Naive thymus-derived CD4-positive, alpha-beta T cell (primary cell): ENCODE results near the gene CAPN5. TPM values are rescaled to one million over a fixed set of nuclear protein-coding genes. Genes with fewer than 3 reads are reported as not detected.

Experiments used
- ATAC-seq: fragments of 150-1000 bp; cut with Tn5 transposase; 2 replicates; pipeline ENCODE4 v1.10.0; 2021; ENCODE audit warnings: mild to moderate bottlenecking, moderate library complexity
- CTCF ChIA-PET: fragments of 350-600 bp; sonication (Branson Sonifier 250); formaldehyde crosslinking; loops from one replicate; lab custom pipeline; 2021; ENCODE audit warnings: antibody characterized with exemption; lab: Charles Lee
- POLR2A ChIA-PET: fragments of 350-600 bp; sonication (Branson Sonifier 250); formaldehyde crosslinking; loops from one replicate; lab custom pipeline; 2021; ENCODE audit warnings: antibody characterized with exemption, inconsistent platforms; lab: Charles Lee
- DNase-seq, 9 donors: peaks; one replicate each; pipeline versions ENCODE4 v3.0.0 to v3.0.0-alpha.2; 2020 to 2022; ENCODE audit warnings: mixed read lengths in 1 of 9
- H3K27ac ChIP-seq: one replicate; pipeline ENCODE4 v1.7.0; 2013; ENCODE audit warnings: mild to moderate bottlenecking, low read depth, low read length, moderate library complexity
- H3K27me3 ChIP-seq, 2 donors: one replicate each; pipeline ENCODE4 v1.7.0; 2013; ENCODE audit warnings: low read length in 2 of 2, mild to moderate bottlenecking in 2 of 2, moderate library complexity in 2 of 2; ENCODE audit not compliant: control insufficient read depth in 2 of 2, insufficient read depth in 2 of 2
- H3K36me3 ChIP-seq, 3 experiments: 1 replicate in 2 of 3; 2 replicates in 1 of 3; pipeline ENCODE4 v1.7.0; 2013; ENCODE audit warnings: low read length in 3 of 3, mild to moderate bottlenecking in 3 of 3, moderate library complexity in 1 of 3; ENCODE audit not compliant: insufficient read depth in 3 of 3, control insufficient read depth in 2 of 3
- H3K4me1 ChIP-seq, 2 donors: one replicate each; pipeline ENCODE4 v1.7.0; 2013; ENCODE audit warnings: low read length in 2 of 2, mild to moderate bottlenecking in 2 of 2, moderate library complexity in 1 of 2; ENCODE audit not compliant: control insufficient read depth in 2 of 2, insufficient read depth in 2 of 2
- H3K4me3 ChIP-seq: 2 replicates; pipeline ENCODE4 v1.7.0; 2013; ENCODE audit warnings: mild to moderate bottlenecking, low read length
- H3K9me3 ChIP-seq, 3 experiments: 1 replicate in 2 of 3; 2 replicates in 1 of 3; pipeline ENCODE4 v1.7.0; 2013; ENCODE audit warnings: low read length in 3 of 3; ENCODE audit not compliant: control insufficient read depth in 2 of 3
- H3K27ac Mint-ChIP-seq, 9 donors: one replicate each; pipeline ENCODE4 v1.8.0; 2020 to 2022; ENCODE audit warnings: mixed read lengths in 9 of 9, mild to moderate bottlenecking in 8 of 9, moderate library complexity in 5 of 9, inconsistent platforms in 2 of 9
- H3K27me3 Mint-ChIP-seq, 5 donors: one replicate each; pipeline ENCODE4 v1.8.0; 2021 to 2022; ENCODE audit warnings: mixed read lengths in 5 of 5, mild to moderate bottlenecking in 1 of 5
- H3K36me3 Mint-ChIP-seq, 5 donors: one replicate each; pipeline ENCODE4 v1.8.0; 2020 to 2022; ENCODE audit warnings: mixed read lengths in 5 of 5, mild to moderate bottlenecking in 3 of 5, inconsistent platforms in 1 of 5
- H3K4me1 Mint-ChIP-seq, 7 donors: one replicate each; pipeline ENCODE4 v1.8.0; 2020 to 2022; ENCODE audit warnings: mixed read lengths in 7 of 7, mild to moderate bottlenecking in 3 of 7, inconsistent platforms in 1 of 7
- H3K4me3 Mint-ChIP-seq, 10 donors: one replicate each; pipeline ENCODE4 v1.8.0; 2020 to 2022; ENCODE audit warnings: mild to moderate bottlenecking in 10 of 10, mixed read lengths in 10 of 10, moderate library complexity in 6 of 10, inconsistent platforms in 2 of 10
- H3K9me3 Mint-ChIP-seq, 11 donors: one replicate each; pipeline ENCODE4 v1.8.0; 2020 to 2022; ENCODE audit warnings: mixed read lengths in 11 of 11, mild to moderate bottlenecking in 4 of 11, inconsistent platforms in 1 of 11, moderate library complexity in 1 of 11
- intact Hi-C, 2 donors: fragments of 100-400 bp; cut with micrococcal nuclease; formaldehyde crosslinking; loops; one replicate each; pipeline ENCODE4 v1.15.1; 2023
- polyA plus RNA-seq, 2 donors: library from polyadenylated mRNA; unstranded; fragments of 300-500 nt; fragmentation: Illumina TruSeq; gene quantifications; one replicate each; pipeline ENCODE4 v1.2.3, GENCODE V29; 2021
- total RNA-seq, 6 experiments: library from RNA in 5 of 6; stranded (reverse) in 5 of 6; gene quantifications; 1 replicate in 5 of 6; 2 replicates in 1 of 6; pipeline ENCODE4 v1.2.3 and lab custom pipeline; 2021 to 2026

Gene CAPN5
- total and polyA plus RNA-seq, 7 experiments from 2014 or later, result 0.94 to 5.8 (median 5.6) TPM

GRCh38 chr11:77159937-77160495 is 93.2 kb downstream of the CAPN5 start:
- Histone ChIP-seq H3K4me3 (no peak overlapping the region), H3K9me3 (no peaks in the 10 kb centered on the region), H3K4me1 (no peaks in the 10 kb centered on the region), H3K27me3 (no peaks in the 10 kb centered on the region), H3K36me3 (no peaks in the 10 kb centered on the region), H3K27ac (no peak overlapping the region)
- peaks cover 0 to 2% (median 0%) of the 10 kb centered on the region in 7 donors for H3K4me1 Mint-ChIP-seq
- H3K27me3 Mint-ChIP-seq, result peaks cover 0 to 2% (median 0%) of the 10 kb centered on the region in 5 donors
- H3K4me3 Mint-ChIP-seq, result no peak overlapping the region
- DNase-seq (no peak), ATAC-seq (peak; percentile 27)
- no peaks in the 10 kb centered on the region for H3K9me3 Mint-ChIP-seq
- no peak overlapping the region for H3K27ac Mint-ChIP-seq
- H3K36me3 Mint-ChIP-seq, result no peaks in the 10 kb centered on the region
- POLR2A ChIA-PET, result no interaction called here
- intact Hi-C loops, result no loop called here
- CTCF ChIA-PET, result no interaction called here

DNA sequence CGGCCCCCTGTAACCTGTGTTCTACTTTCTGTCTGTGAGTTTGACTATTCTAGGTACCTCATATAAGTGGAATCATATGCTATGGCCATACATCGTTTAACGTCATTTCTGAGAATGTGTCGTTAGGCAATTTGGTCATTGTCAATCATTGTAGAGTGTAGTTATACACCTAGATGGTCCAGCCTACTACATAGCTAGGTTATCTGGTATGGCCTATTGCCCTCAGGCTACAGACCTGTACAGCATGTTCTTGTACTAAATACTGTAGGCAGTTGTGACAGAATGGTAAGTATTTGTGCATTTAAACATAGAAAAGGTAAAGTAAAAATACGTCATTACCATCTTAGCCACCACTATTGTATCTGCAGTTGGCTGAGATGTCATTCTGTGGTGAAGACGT is 96.5 kb downstream of the CAPN5 start:
- ChIA-PET CTCF (no interaction called here), POLR2A (no interaction called here)
- no peak overlapping the region for H3K4me3 Mint-ChIP-seq
- H3K36me3 Mint-ChIP-seq, result no peaks in the 10 kb centered on the region
- H3K4me1 Mint-ChIP-seq, result peaks cover 0 to 4% (median 0%) of the 10 kb centered on the region in 7 donors
- H3K27ac ChIP-seq, result no peak overlapping the region
- no peaks in the 10 kb centered on the region for H3K4me1 ChIP-seq
- H3K27me3 ChIP-seq, result no peaks in the 10 kb centered on the region
- intact Hi-C loops, result no loop called here
- no peak overlapping the region for H3K4me3 ChIP-seq
- peaks cover 0 to 4% (median 0%) of the 10 kb centered on the region in 5 donors for H3K27me3 Mint-ChIP-seq
- H3K36me3 ChIP-seq, result no peaks in the 10 kb centered on the region
- H3K27ac Mint-ChIP-seq, result no peak overlapping the region
- no peaks in the 10 kb centered on the region for H3K9me3 Mint-ChIP-seq
- no peak for DNase-seq
- ATAC-seq, result no peak
- no peaks in the 10 kb centered on the region for H3K9me3 ChIP-seq

GRCh38 chr11:77165066-77165465 is 98.3 kb downstream of the CAPN5 start:
- no peak overlapping the region for H3K27ac Mint-ChIP-seq
- H3K4me3 Mint-ChIP-seq, result no peak overlapping the region
- no peak overlapping the region for H3K4me3 ChIP-seq
- no peaks in the 10 kb centered on the region for H3K9me3 Mint-ChIP-seq
- no peaks in the 10 kb centered on the region for H3K27me3 ChIP-seq
- DNase-seq (no peak), ATAC-seq (no peak)
- ChIA-PET CTCF (no interaction called here), POLR2A (no interaction called here)
- peaks cover 0 to 4% (median 0%) of the 10 kb centered on the region in 5 donors for H3K27me3 Mint-ChIP-seq
- no peaks in the 10 kb centered on the region for H3K36me3 ChIP-seq
- intact Hi-C loops, result no loop called here
- H3K4me1 Mint-ChIP-seq, result peaks cover 0 to 2% (median 0%) of the 10 kb centered on the region in 7 donors
- no peaks in the 10 kb centered on the region for H3K9me3 ChIP-seq
- no peaks in the 10 kb centered on the region for H3K36me3 Mint-ChIP-seq
- no peak overlapping the region for H3K27ac ChIP-seq
- no peaks in the 10 kb centered on the region for H3K4me1 ChIP-seq

DNA sequence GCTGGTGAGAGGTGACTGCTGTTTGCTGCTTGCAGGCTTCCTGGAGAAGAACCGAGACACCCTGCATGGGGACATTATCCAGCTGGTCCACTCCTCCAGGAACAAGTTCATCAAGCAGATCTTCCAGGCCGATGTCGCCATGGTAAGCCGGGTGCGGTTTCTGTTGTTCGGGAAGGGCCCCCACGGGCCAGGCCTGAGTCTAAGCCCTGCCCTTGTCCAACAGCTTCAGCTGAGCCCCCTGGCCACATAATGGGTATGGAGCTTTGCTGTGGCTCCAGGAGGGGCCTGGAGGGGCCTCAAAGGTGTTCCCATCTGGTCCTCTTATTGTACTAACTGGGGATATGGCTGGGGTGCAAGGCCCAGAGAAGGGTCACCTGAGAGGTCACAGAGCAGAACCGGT is 99.2 kb downstream of the CAPN5 start:
- no peaks in the 10 kb centered on the region for H3K9me3 Mint-ChIP-seq
- CTCF ChIA-PET, result no interaction called here
- H3K4me1 ChIP-seq, result no peaks in the 10 kb centered on the region
- ATAC-seq (no peak), DNase-seq (no peak)
- H3K36me3 Mint-ChIP-seq, result no peaks in the 10 kb centered on the region
- H3K27ac Mint-ChIP-seq, result no peak overlapping the region
- H3K27me3 ChIP-seq, result no peaks in the 10 kb centered on the region
- H3K27me3 Mint-ChIP-seq, result peaks cover 0 to 4% (median 0%) of the 10 kb centered on the region in 5 donors
- no peaks in the 10 kb centered on the region for H3K9me3 ChIP-seq
- intact Hi-C loops, result no loop called here
- peaks cover 0 to 2% (median 0%) of the 10 kb centered on the region in 7 donors for H3K4me1 Mint-ChIP-seq
- H3K36me3 ChIP-seq, result no peaks in the 10 kb centered on the region
- POLR2A ChIA-PET, result no interaction called here
- no peak overlapping the region for H3K4me3 ChIP-seq
- no peak overlapping the region for H3K4me3 Mint-ChIP-seq
- H3K27ac ChIP-seq, result no peak overlapping the region

DNA sequence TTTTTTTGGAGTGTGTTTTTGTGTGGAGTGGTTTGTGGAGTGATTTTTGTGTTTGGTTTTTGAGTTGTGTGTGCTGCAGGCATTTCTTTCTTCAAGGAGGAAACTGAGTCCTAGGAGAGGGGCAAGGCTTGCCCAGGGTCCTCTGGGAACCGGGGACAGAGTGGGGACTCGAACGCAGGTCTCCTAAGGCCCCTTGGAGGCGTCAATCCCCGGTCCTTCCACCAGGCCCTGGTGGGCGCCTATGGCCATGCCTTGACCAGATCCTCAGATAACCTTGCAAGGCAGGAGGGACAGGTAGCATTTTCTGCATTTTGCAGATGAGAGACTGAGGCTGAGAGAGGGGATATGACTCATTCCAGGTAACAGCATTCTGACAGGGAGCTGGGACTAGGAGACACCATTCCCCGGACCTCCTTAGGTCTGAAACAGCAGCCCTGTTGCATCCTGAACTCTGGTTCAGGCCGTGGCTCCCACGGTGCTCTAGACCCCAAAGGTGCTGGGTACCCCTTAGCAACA is 100.4 kb downstream of the CAPN5 start:
- Mint-ChIP-seq H3K4me1 (peaks cover 0 to 2% (median 0%) of the 10 kb centered on the region in 7 donors), H3K4me3 (no peak overlapping the region), H3K27me3 (peaks cover 0 to 4% (median 0%) of the 10 kb centered on the region in 5 donors), H3K27ac (no peak overlapping the region), H3K36me3 (no peaks in the 10 kb centered on the region), H3K9me3 (no peaks in the 10 kb centered on the region)
- H3K36me3 ChIP-seq, result no peaks in the 10 kb centered on the region
- ChIA-PET CTCF (no interaction called here), POLR2A (no interaction called here)
- DNase-seq (no peak), ATAC-seq (no peak)
- no peaks in the 10 kb centered on the region for H3K4me1 ChIP-seq
- intact Hi-C loops, result no loop called here
- no peaks in the 10 kb centered on the region for H3K9me3 ChIP-seq
- H3K4me3 ChIP-seq, result no peak overlapping the region
- H3K27ac ChIP-seq, result no peak overlapping the region
- H3K27me3 ChIP-seq, result no peaks in the 10 kb centered on the region

DNA sequence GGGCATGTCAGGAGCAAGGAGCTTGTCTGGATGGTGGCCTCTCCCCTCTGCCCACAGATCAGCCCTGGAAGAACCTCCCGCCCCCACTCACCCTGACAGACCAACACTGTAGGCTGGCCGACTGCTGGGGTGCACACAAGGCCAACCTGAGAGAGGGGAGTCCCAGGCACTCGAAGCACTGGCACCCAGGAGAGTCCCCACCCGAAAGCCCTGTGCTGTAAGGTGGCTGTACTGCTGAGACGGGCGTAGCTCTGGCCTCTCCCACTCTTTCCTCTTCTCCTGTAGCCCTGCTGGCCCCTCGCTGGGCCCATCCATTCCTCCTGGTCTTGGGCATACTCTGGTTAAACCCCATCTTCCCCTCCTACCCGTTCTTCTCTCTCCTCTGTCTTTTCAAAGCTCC is 101.0 kb downstream of the CAPN5 start:
- no peaks in the 10 kb centered on the region for H3K9me3 ChIP-seq
- H3K36me3 ChIP-seq, result no peaks in the 10 kb centered on the region
- H3K9me3 Mint-ChIP-seq, result no peaks in the 10 kb centered on the region
- H3K4me3 ChIP-seq, result no peak overlapping the region
- peaks cover 0 to 2% (median 0%) of the 10 kb centered on the region in 7 donors for H3K4me1 Mint-ChIP-seq
- no peak overlapping the region for H3K4me3 Mint-ChIP-seq
- H3K27ac Mint-ChIP-seq, result no peak overlapping the region
- H3K27me3 Mint-ChIP-seq, result peaks cover 0 to 3% (median 0%) of the 10 kb centered on the region in 5 donors
- CTCF ChIA-PET, result no interaction called here
- H3K36me3 Mint-ChIP-seq, result no peaks in the 10 kb centered on the region
- no peak for ATAC-seq
- no peaks in the 10 kb centered on the region for H3K27me3 ChIP-seq
- DNase-seq, result no peak
- POLR2A ChIA-PET, result no interaction called here
- H3K27ac ChIP-seq, result no peak overlapping the region
- intact Hi-C loops, result no loop called here
- no peaks in the 10 kb centered on the region for H3K4me1 ChIP-seq

- no peaks in the 10 kb centered on the region for H3K36me3 ChIP-seq
- CTCF ChIA-PET, result no interaction called here
- H3K27me3 Mint-ChIP-seq, result peaks cover 0 to 3% (median 0%) of the 10 kb centered on the region in 5 donors
- H3K4me3 ChIP-seq, result no peak overlapping the region
- no peaks in the 10 kb centered on the region for H3K36me3 Mint-ChIP-seq
- H3K27ac ChIP-seq, result no peak overlapping the region
- H3K27ac Mint-ChIP-seq, result no peak overlapping the region
- intact Hi-C loops, result no loop called here
- H3K27me3 ChIP-seq, result no peaks in the 10 kb centered on the region
- no peaks in the 10 kb centered on the region for H3K9me3 ChIP-seq
- DNase-seq (no peak), ATAC-seq (no peak)
- no peak overlapping the region for H3K4me3 Mint-ChIP-seq
- POLR2A ChIA-PET, result no interaction called here
- no peaks in the 10 kb centered on the region for H3K4me1 ChIP-seq
- no peaks in the 10 kb centered on the region for H3K9me3 Mint-ChIP-seq
- H3K4me1 Mint-ChIP-seq, result peaks cover 0 to 5% (median 0%) of the 10 kb centered on the region in 7 donors
Measured at GRCh38 chr11:77170107-77170506, 103.3 kb downstream of the CAPN5 start.
